Duodenal mucosa (tissue), 2 donors: Measurements from ENCODE around the gene GRID2.
"Not testable (repeated sequence)": the region's sequence is repeated elsewhere in the genome, so short reads cannot be mapped to it uniquely, and the experiment has no call there.

Experiments used
- H3K27ac ChIP-seq: one replicate; pipeline ENCODE4 v1.7.0; 2013; ENCODE audit warnings: low read depth, low read length
- H3K27me3 ChIP-seq, 2 donors: one replicate each; pipeline ENCODE4 v1.7.0; 2013; ENCODE audit warnings: low read length in 2 of 2, control low read depth in 1 of 2; ENCODE audit not compliant: insufficient read depth in 2 of 2, control insufficient read depth in 1 of 2
- H3K36me3 ChIP-seq, 2 donors: one replicate each; pipeline ENCODE4 v1.7.0; 2013; ENCODE audit warnings: low read length in 2 of 2, control low read depth in 1 of 2; ENCODE audit not compliant: insufficient read depth in 2 of 2, control insufficient read depth in 1 of 2
- H3K4me1 ChIP-seq, 2 donors: one replicate each; pipeline ENCODE4 v1.7.0; 2013; ENCODE audit warnings: low read length in 2 of 2, control low read depth in 1 of 2; ENCODE audit not compliant: insufficient read depth in 2 of 2, control insufficient read depth in 1 of 2
- H3K4me3 ChIP-seq, 2 donors: one replicate each; pipeline ENCODE4 v1.7.0; 2013; ENCODE audit warnings: low read length in 2 of 2, low read depth in 1 of 2
- H3K9ac ChIP-seq, 2 donors: one replicate each; pipeline ENCODE4 v1.7.0; 2013; ENCODE audit warnings: low read length in 2 of 2, low read depth in 1 of 2
- H3K9me3 ChIP-seq, 2 donors: one replicate each; pipeline ENCODE4 v1.7.0; 2013; ENCODE audit warnings: low read length in 2 of 2, control low read depth in 1 of 2; ENCODE audit not compliant: control insufficient read depth in 1 of 2

GRID2 gene

GRCh38 chr4:93366169-93366755, 1062.5 kb downstream of the GRID2 start:
- H3K36me3 ChIP-seq, H3K4me1 ChIP-seq, H3K27me3 ChIP-seq, H3K9ac ChIP-seq, H3K4me3 ChIP-seq, H3K9me3 ChIP-seq, H3K27ac ChIP-seq: not testable (repeated sequence)

GRCh38 chr4:93368968-93369367, 1065.2 kb downstream of the GRID2 start:
- Histone ChIP-seq H3K4me3 (no peak overlapping the region), H3K9me3 (no peaks in the 10 kb centered on the region), H3K27me3 (no peaks in the 10 kb centered on the region), H3K36me3 (no peaks in the 10 kb centered on the region), H3K4me1 (no peaks in the 10 kb centered on the region), H3K27ac (no peak overlapping the region), H3K9ac (no peak overlapping the region)

- H3K36me3 ChIP-seq = no peaks in the 10 kb centered on the region
- H3K27me3 ChIP-seq = no peaks in the 10 kb centered on the region
- H3K9ac ChIP-seq = no peak overlapping the region
- H3K27ac ChIP-seq = no peak overlapping the region
- no peaks in the 10 kb centered on the region for H3K9me3 ChIP-seq
- H3K4me1 ChIP-seq = no peaks in the 10 kb centered on the region
- no peak overlapping the region for H3K4me3 ChIP-seq
These were observed 1066.5 kb downstream of the GRID2 start for GRCh38 chr4:93370256-93370655.

- no peaks in the 10 kb centered on the region for H3K9me3 ChIP-seq
- no peak overlapping the region for H3K4me3 ChIP-seq
- H3K9ac ChIP-seq = no peak overlapping the region
- H3K27me3 ChIP-seq = no peaks in the 10 kb centered on the region
- no peaks in the 10 kb centered on the region for H3K36me3 ChIP-seq
- H3K4me1 ChIP-seq = no peaks in the 10 kb centered on the region
- no peak overlapping the region for H3K27ac ChIP-seq
These were observed 1070.4 kb downstream of the GRID2 start for GRCh38 chr4:93373893-93374860.

- no peaks in the 10 kb centered on the region for H3K9me3 ChIP-seq
- H3K36me3 ChIP-seq = no peaks in the 10 kb centered on the region
- no peak overlapping the region for H3K9ac ChIP-seq
- H3K4me1 ChIP-seq = no peaks in the 10 kb centered on the region
- H3K27me3 ChIP-seq = no peaks in the 10 kb centered on the region
- no peak overlapping the region for H3K4me3 ChIP-seq
- H3K27ac ChIP-seq = no peak overlapping the region
These were observed 1080.5 kb downstream of the GRID2 start for GRCh38 chr4:93384241-93384640.

GRCh38 chr4:93384887-93385286, 1081.1 kb downstream of the GRID2 start:
- H3K4me3 ChIP-seq = no peak overlapping the region
- no peaks in the 10 kb centered on the region for H3K4me1 ChIP-seq
- no peaks in the 10 kb centered on the region for H3K36me3 ChIP-seq
- no peak overlapping the region for H3K9ac ChIP-seq
- H3K9me3 ChIP-seq = no peaks in the 10 kb centered on the region
- no peak overlapping the region for H3K27ac ChIP-seq
- H3K27me3 ChIP-seq = no peaks in the 10 kb centered on the region

- Histone ChIP-seq H3K9ac (no peak overlapping the region), H3K27me3 (no peaks in the 10 kb centered on the region), H3K27ac (no peak overlapping the region), H3K4me1 (no peaks in the 10 kb centered on the region), H3K4me3 (no peak overlapping the region), H3K36me3 (no peaks in the 10 kb centered on the region), H3K9me3 (no peaks in the 10 kb centered on the region)
These were observed 1090.8 kb downstream of the GRID2 start for GRCh38 chr4:93394545-93395081.

GRCh38 chr4:93396272-93396671, 1092.5 kb downstream of the GRID2 start:
- Histone ChIP-seq H3K4me3 (no peak overlapping the region), H3K9ac (no peak overlapping the region), H3K9me3 (no peaks in the 10 kb centered on the region)

GRCh38 chr4:93403571-93403970, 1099.8 kb downstream of the GRID2 start:
- Histone ChIP-seq H3K36me3 (no peaks in the 10 kb centered on the region), H3K27ac (no peak overlapping the region), H3K27me3 (no peaks in the 10 kb centered on the region), H3K9ac (no peak overlapping the region), H3K4me1 (peaks cover 0 to 21% of the 10 kb centered on the region in 2 donors), H3K9me3 (no peaks in the 10 kb centered on the region), H3K4me3 (no peak overlapping the region)

More at GRCh38 chr4:93396272-93396671, 1092.5 kb downstream of the GRID2 start:
- Histone ChIP-seq H3K36me3 (no peaks in the 10 kb centered on the region), H3K4me1 (no peaks in the 10 kb centered on the region), H3K27me3 (no peaks in the 10 kb centered on the region), H3K27ac (no peak overlapping the region)
